Neural crest cell (in vitro differentiated cells): ENCODE data around the gene DOCK9. TPM values are rescaled to one million over a fixed set of nuclear protein-coding genes. Genes with fewer than 3 reads are reported as not detected.

Experiments
- DNase-seq: peaks from one replicate; pipeline ENCODE4 v3.0.0; 2021; ENCODE audit warnings: low read depth, mixed read lengths, low spot score
- H3K27ac Mint-ChIP-seq: one replicate; pipeline ENCODE4 v1.8.0; 2021; ENCODE audit warnings: mild to moderate bottlenecking, mixed read lengths; ENCODE audit not compliant: unreplicated experiment
- H3K27me3 Mint-ChIP-seq: 2 replicates; pipeline ENCODE4 v1.8.0; 2021; ENCODE audit warnings: low read depth, mild to moderate bottlenecking, mixed read lengths
- H3K36me3 Mint-ChIP-seq: 2 replicates; pipeline ENCODE4 v1.8.0; 2021; ENCODE audit warnings: low read depth, mild to moderate bottlenecking, mixed read lengths
- H3K4me1 Mint-ChIP-seq: 2 replicates; pipeline ENCODE4 v1.8.0; 2021; ENCODE audit warnings: mixed read lengths
- H3K4me3 Mint-ChIP-seq: one replicate; pipeline ENCODE4 v1.8.0; 2021; ENCODE audit warnings: mild to moderate bottlenecking, mixed read lengths
- H3K9me3 Mint-ChIP-seq: 2 replicates; pipeline ENCODE4 v1.8.0; 2021; ENCODE audit warnings: mixed read lengths
- CTCF ChIP-seq: fragments of 200-600 bp; sonication (generic); conservative IDR thresholded peaks from 2 replicates; pipeline ENCODE4 v1.5.0; 2021; ENCODE audit warnings: antibody characterized with exemption, mild to moderate bottlenecking
- total RNA-seq: library from RNA; stranded (reverse); gene quantifications from 2 replicates; pipeline ENCODE4 v1.2.1, GENCODE V29; 2021

The DOCK9 gene
- total RNA-seq, 1 donor from 2014 or later, result 6.9 TPM

GRCh38 chr13:98751861-98752466 is 225.9 kb downstream of the DOCK9 start:
- TF ChIP-seq CTCF, result no peak
- H3K9me3 Mint-ChIP-seq, result peaks cover 11% of the 10 kb centered on the region
- H3K4me1 Mint-ChIP-seq, result peaks cover 4% of the 10 kb centered on the region
- H3K4me3 Mint-ChIP-seq, result no peak overlapping the region
- H3K27me3 Mint-ChIP-seq, result peaks cover 74% of the 10 kb centered on the region
- peaks cover 5% of the 10 kb centered on the region for H3K36me3 Mint-ChIP-seq
- DNase-seq, result peak; percentile 8
- no peak overlapping the region for H3K27ac Mint-ChIP-seq

GRCh38 chr13:98751367-98751782 is 226.5 kb downstream of the DOCK9 start:
- DNase-seq, result no peak
- peaks cover 11% of the 10 kb centered on the region for H3K9me3 Mint-ChIP-seq

GRCh38 chr13:98749501-98749900 is 228.4 kb downstream of the DOCK9 start:
- peaks cover 4% of the 10 kb centered on the region for H3K4me1 Mint-ChIP-seq
- H3K27ac Mint-ChIP-seq, result no peak overlapping the region
- H3K9me3 Mint-ChIP-seq, result peaks cover 14% of the 10 kb centered on the region
- peaks cover 57% of the 10 kb centered on the region for H3K27me3 Mint-ChIP-seq
- peaks cover 5% of the 10 kb centered on the region for H3K36me3 Mint-ChIP-seq
- no peak overlapping the region for H3K4me3 Mint-ChIP-seq
- TF ChIP-seq CTCF, result no peak
- no peak for DNase-seq

More at GRCh38 chr13:98751367-98751782, 226.5 kb downstream of the DOCK9 start:
- H3K4me1 Mint-ChIP-seq, result peaks cover 4% of the 10 kb centered on the region
- peak overlapping the region; percentile 21 for H3K4me3 Mint-ChIP-seq
- H3K27ac Mint-ChIP-seq, result no peak overlapping the region
- H3K27me3 Mint-ChIP-seq, result peaks cover 71% of the 10 kb centered on the region
- H3K36me3 Mint-ChIP-seq, result peaks cover 5% of the 10 kb centered on the region
- TF ChIP-seq CTCF, result no peak

GRCh38 chr13:98746968-98747367 is 230.9 kb downstream of the DOCK9 start:
- no peak for TF ChIP-seq CTCF
- Mint-ChIP-seq H3K27me3 (peaks cover 36% of the 10 kb centered on the region), H3K27ac (peak overlapping the region; percentile 12), H3K4me1 (peaks cover 4% of the 10 kb centered on the region), H3K36me3 (no peaks in the 10 kb centered on the region), H3K9me3 (peaks cover 4% of the 10 kb centered on the region), H3K4me3 (no peak overlapping the region)
- no peak for DNase-seq

Other genes starting within 250 kb of the DOCK9 start
- not detected in 2 replicates for gene SLC15A1, start 225.4 kb downstream of the DOCK9 start, total RNA-seq
- 58.8 and 59.8 TPM in 2 replicates for gene UBAC2, start 222.8 kb upstream of the DOCK9 start, total RNA-seq